NK-92 (cell line): ENCODE results near the gene POLN.
"Not testable (repeated sequence)": the region's sequence is repeated elsewhere in the genome, so short reads cannot be mapped to it uniquely, and the experiment has no call there.

Experiments used
- DNase-seq: peaks from one replicate; lab custom pipeline; 2025; ENCODE audit not compliant: unreplicated experiment; lab: John Stamatoyannopoulos, UW

Gene POLN

GRCh38 chr4:2222838-2223237 is 19.1 kb downstream of the POLN start:
- no peak for DNase-seq

GRCh38 chr4:2221378-2221777 is 20.5 kb downstream of the POLN start:
- not testable (repeated sequence) for DNase-seq

- no peak for DNase-seq
Observed at GRCh38 chr4:2220016-2220630, 21.8 kb downstream of the POLN start.

GRCh38 chr4:2219233-2219760 is 22.6 kb downstream of the POLN start:
- no peak for DNase-seq

- no peak for DNase-seq
Observed at GRCh38 chr4:2218436-2218835, 23.5 kb downstream of the POLN start.

GRCh38 chr4:2217726-2218125 is 24.2 kb downstream of the POLN start:
- DNase-seq = no peak

- no peak for DNase-seq
Observed at GRCh38 chr4:2212831-2213230, 29.1 kb downstream of the POLN start.

GRCh38 chr4:2202789-2203188 is 39.1 kb downstream of the POLN start:
- not testable (repeated sequence) for DNase-seq

- no peak for DNase-seq
Observed at GRCh38 chr4:2194496-2194895, 47.4 kb downstream of the POLN start.

GRCh38 chr4:2193326-2193725 is 48.6 kb downstream of the POLN start:
- DNase-seq = no peak

GRCh38 chr4:2186865-2187172 is 55.1 kb downstream of the POLN start:
- no peak for DNase-seq

GRCh38 chr4:2186133-2186864 is 55.6 kb downstream of the POLN start:
- no peak for DNase-seq

- no peak for DNase-seq
Observed at GRCh38 chr4:2183394-2183793, 58.5 kb downstream of the POLN start.

- no peak for DNase-seq
Observed at GRCh38 chr4:2182994-2183393, 58.9 kb downstream of the POLN start.

- DNase-seq = no peak
Observed at GRCh38 chr4:2180410-2180809, 61.5 kb downstream of the POLN start.

GRCh38 chr4:2179717-2180116 is 62.2 kb downstream of the POLN start:
- no peak for DNase-seq

- no peak for DNase-seq
Observed at GRCh38 chr4:2178986-2179385, 62.9 kb downstream of the POLN start.

- no peak for DNase-seq
Observed at GRCh38 chr4:2177443-2178093, 64.4 kb downstream of the POLN start.

GRCh38 chr4:2175990-2176698 is 65.8 kb downstream of the POLN start:
- DNase-seq = no peak

- DNase-seq = no peak
Observed at GRCh38 chr4:2174061-2174460, 67.9 kb downstream of the POLN start.

GRCh38 chr4:2172627-2173231 is 69.2 kb downstream of the POLN start:
- no peak for DNase-seq
